GM18519 (cell line): ENCODE data around the gene MYO9A.

Experiments
- ATAC-seq: cut with Tn5 transposase; IDR thresholded peaks from one replicate; pipeline ENCODE4 v1.9.1; 2021; ENCODE audit warnings: mild to moderate bottlenecking, moderate library complexity; ENCODE audit not compliant: unreplicated experiment, low FRiP score

MYO9A gene

GRCh38 chr15:71812966-71813722 is 304.8 kb downstream of the MYO9A start:
- ATAC-seq, result no peak

- ATAC-seq, result no peak
Measured at GRCh38 chr15:71811752-71812735, 305.9 kb downstream of the MYO9A start.

- no peak for ATAC-seq
Measured at GRCh38 chr15:71811036-71811736, 306.8 kb downstream of the MYO9A start.

GRCh38 chr15:71810256-71811035 is 307.5 kb downstream of the MYO9A start, which contains the start of gene NR2E3:
Gene NR2E3, plus strand, starts transcription at chr15:71810554. Its CDS starts 190 bp downstream, at chr15:71810744.
- ATAC-seq, result no peak

- ATAC-seq, result no peak
Measured at GRCh38 chr15:71809346-71809745, 308.6 kb downstream of the MYO9A start.

GRCh38 chr15:71808311-71809020 is 309.5 kb downstream of the MYO9A start:
- no peak for ATAC-seq

GRCh38 chr15:71807691-71808091 is 310.3 kb downstream of the MYO9A start:
- ATAC-seq, result no peak

- no peak for ATAC-seq
Measured at GRCh38 chr15:71807125-71807629, 310.8 kb downstream of the MYO9A start.

- no peak for ATAC-seq
Measured at GRCh38 chr15:71806452-71806931, 311.5 kb downstream of the MYO9A start.

GRCh38 chr15:71804695-71805470 is 313.1 kb downstream of the MYO9A start:
- no peak for ATAC-seq

- ATAC-seq, result no peak
Measured at GRCh38 chr15:71804226-71804625, 313.7 kb downstream of the MYO9A start.

GRCh38 chr15:71802770-71803169 is 315.2 kb downstream of the MYO9A start:
- no peak for ATAC-seq

GRCh38 chr15:71801935-71802655 is 315.9 kb downstream of the MYO9A start:
- no peak for ATAC-seq

- no peak for ATAC-seq
Measured at GRCh38 chr15:71800835-71801745, 316.9 kb downstream of the MYO9A start.

GRCh38 chr15:71800190-71800589 is 317.8 kb downstream of the MYO9A start:
- ATAC-seq, result no peak

GRCh38 chr15:71798641-71799040 is 319.3 kb downstream of the MYO9A start:
- no peak for ATAC-seq

- ATAC-seq, result no peak
Measured at GRCh38 chr15:71792521-71792920, 325.4 kb downstream of the MYO9A start.
